ENCODE data around the gene SSC4D.
A peak's percentile ranks its signal among the peaks of the same experiment; 100 is the strongest.
"Not testable (repeated sequence)": the region's sequence is repeated elsewhere in the genome, so short reads cannot be mapped to it uniquely, and the experiment has no call there.

The SSC4D gene

GRCh38 chr7:76421097-76421496, 11.6 kb upstream of the SSC4D start:
- not testable (repeated sequence) for DNase-seq (ENCODE audit: low read depth in 2 of 2)

GRCh38 chr7:76417654-76418310, 8.3 kb upstream of the SSC4D start:
- not testable (repeated sequence) for DNase-seq (ENCODE audit: low read depth in 2 of 2)

DNA sequence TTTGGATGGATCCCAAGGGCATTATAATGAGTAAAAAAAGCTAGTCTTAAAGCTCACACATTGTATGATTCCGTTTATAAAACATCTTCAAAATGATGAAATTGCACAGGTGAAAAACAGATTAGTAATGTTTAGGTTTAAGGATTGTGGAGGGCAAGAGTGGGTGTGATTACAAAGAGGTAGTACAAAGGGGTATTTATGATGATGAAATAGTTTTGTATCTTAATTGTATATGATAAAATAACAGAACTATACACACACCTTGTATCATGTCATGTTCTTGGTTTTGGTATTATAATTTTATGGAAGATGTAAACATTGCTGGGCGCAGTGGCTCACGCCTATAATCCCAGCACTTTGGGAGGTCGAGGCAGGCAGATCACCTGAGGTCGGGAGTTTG, 2.8 kb upstream of the SSC4D start:
- DNase-seq (ENCODE audit: low read depth in 2 of 2): no peak

DNA sequence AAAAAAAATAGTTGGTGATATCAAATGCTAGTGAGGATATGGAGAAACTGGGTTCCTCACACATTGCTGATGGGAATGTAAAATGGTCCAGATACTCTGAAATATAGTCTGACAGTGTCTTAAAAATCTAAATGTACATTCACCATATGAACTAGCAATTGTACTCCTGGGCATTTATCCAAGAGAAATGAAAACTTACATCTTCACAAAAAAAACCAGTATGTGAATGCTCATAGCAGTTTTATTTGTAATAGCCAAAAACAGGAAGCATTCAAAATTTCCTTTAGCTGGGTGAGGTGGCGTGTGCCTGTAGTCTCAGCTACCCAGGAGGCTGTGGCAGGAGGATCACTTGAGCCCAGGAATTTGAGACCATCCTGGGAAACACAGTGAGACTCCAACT, 2.1 kb upstream of the SSC4D start:
- no peak for DNase-seq (ENCODE audit: low read depth in 2 of 2)

- DNase-seq (ENCODE audit: low read depth in 2 of 2): no peak
Measured at GRCh38 chr7:76408121-76408560, 1.4 kb downstream of the SSC4D start.

GRCh38 chr7:76407718-76408117, 1.8 kb downstream of the SSC4D start:
- no peak for DNase-seq (ENCODE audit: low read depth in 2 of 2)

GRCh38 chr7:76405738-76406137, 3.8 kb downstream of the SSC4D start:
- no peak for DNase-seq (ENCODE audit: low read depth in 2 of 2)

GRCh38 chr7:76403780-76404494, 5.6 kb downstream of the SSC4D start:
- no peak for DNase-seq (ENCODE audit: low read depth in 2 of 2)

DNA sequence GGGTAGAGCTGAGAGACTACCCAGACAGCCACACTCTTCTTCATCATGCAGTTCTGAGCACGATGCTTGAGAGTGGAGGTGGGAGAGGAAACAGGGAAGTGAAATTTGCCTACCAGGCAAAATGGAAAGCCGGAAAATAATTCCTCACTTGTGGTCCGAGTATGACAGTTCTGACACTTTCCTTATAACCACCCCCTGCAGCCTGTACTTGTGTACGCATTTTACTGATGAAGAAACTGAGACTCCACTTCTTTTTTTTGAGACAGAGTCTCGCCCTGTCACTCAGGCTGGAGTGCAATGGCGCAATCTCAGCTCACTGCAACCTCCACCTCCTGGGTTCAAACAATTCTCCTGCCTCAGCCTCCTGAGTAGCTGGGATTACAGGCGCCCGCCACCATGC, 6.4 kb downstream of the SSC4D start:
- not testable (repeated sequence) for DNase-seq (ENCODE audit: low read depth in 2 of 2)

DNA sequence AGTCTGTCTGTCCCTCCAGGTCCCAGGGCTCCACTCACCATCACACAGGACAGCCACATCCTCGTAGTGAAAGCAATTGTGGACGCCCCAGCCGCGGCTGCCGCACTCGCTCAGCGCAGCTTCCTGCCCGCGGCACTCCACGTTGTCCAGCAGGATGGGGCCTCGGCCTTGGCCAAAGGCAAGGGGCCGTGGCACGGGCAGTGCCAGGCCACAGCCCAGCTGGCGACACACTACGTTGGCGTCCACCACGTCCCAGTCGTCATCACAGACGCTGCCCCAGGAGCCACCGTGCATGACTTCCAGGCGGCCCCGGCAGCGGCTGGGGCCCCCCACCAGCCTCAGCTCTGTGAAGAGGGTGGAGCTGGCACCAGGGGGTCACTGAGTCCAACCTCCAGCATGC, 9.2 kb downstream of the SSC4D start:
- DNase-seq (ENCODE audit: low read depth in 2 of 2): no peak

DNA sequence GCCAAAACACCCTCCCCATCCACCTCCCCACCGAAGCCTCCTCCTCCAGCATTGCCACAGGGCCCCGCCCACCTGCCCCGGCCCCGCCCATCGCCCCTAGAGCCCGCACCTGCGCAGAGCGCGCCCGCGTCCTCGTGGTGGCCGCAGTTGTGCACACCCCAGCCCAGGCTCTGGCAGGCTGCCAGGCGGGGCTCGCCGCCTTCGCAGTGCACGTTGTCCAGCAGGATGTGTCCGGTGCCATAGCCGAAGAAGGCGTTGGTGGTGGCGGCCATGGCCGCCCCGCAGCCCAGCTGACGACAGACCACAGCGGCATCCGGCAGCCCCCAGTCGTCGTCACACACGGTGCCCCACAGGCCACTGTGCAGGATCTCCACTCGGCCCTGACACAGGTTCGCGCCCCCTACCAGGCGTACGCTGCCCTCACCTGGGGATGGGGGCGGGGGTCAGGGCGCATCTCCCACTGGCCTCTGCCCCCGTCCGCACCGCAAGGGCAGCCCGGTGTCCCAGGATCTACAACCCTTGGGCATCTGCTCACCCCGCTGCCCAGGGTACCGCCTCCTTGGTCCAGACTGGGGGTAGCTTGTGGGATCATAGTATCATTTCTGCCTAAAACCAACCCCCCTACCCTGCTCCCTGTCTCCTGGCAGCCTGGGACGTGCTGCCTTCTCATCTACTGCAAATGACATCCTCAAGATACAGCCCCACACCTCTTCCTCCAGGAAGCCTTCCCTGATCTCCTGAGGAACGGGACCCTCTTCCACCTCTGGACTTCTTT, 11.9 kb downstream of the SSC4D start:
- DNase-seq (ENCODE audit: low read depth in 2 of 2): peak; percentile 82 to 87

GRCh38 chr7:76396864-76397263, 12.6 kb downstream of the SSC4D start:
- no peak for DNase-seq (ENCODE audit: low read depth in 2 of 2)

GRCh38 chr7:76395965-76396726, 13.4 kb downstream of the SSC4D start:
- DNase-seq (ENCODE audit: low read depth in 2 of 2): no peak

GRCh38 chr7:76395605-76395964, 13.9 kb downstream of the SSC4D start:
- not testable (repeated sequence) for DNase-seq (ENCODE audit: low read depth in 2 of 2)

GRCh38 chr7:76394957-76395356, 14.5 kb downstream of the SSC4D start:
- no peak for DNase-seq (ENCODE audit: low read depth in 2 of 2)

GRCh38 chr7:76393116-76394031, 16.1 kb downstream of the SSC4D start:
- DNase-seq (ENCODE audit: low read depth in 2 of 2): peak; percentile 87 to 93

GRCh38 chr7:76392531-76393115, 16.9 kb downstream of the SSC4D start:
- DNase-seq (ENCODE audit: low read depth in 2 of 2): no peak

DNA sequence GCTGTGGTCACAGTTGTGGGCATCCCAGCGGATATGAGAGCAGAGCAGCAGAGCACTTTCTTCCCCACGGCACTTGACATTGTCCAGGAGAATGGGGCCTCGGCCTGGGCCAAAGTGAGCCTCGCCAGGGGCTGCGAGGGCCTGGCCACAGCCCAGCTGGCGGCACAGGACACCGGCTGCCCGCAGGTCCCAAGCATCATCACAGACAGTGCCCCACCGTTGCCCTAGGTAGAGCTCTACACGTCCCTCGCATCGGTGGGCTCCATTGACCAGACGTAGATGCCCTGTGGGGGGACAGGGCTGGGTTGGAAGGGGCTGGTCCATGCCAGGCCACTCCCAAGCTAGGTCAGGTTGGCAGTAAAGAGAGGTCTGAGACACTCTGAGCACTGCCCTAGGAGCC, 19.4 kb downstream of the SSC4D start:
- no peak for DNase-seq (ENCODE audit: low read depth in 2 of 2)

DNA sequence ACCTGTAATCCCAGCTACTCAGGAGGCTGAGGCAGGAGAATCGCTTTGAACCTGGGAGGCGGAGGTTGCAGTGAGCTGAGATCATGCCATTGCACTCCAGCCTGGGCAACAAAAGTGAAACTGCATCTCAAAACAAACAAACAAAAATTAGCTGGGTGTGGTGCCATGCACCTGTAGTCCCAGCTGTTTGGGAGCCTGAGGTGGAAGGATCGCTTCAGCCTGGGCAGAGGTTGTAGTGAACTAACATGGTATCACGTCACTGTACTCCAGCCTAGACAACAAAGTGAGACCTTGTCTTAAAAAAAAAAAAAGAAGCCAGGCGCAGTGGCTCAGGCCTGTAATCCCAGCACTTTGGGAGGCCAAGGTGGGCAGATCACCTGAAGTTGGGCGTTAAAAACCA, 21.7 kb downstream of the SSC4D start:
- DNase-seq (ENCODE audit: low read depth in 2 of 2): not testable (repeated sequence)

DNA sequence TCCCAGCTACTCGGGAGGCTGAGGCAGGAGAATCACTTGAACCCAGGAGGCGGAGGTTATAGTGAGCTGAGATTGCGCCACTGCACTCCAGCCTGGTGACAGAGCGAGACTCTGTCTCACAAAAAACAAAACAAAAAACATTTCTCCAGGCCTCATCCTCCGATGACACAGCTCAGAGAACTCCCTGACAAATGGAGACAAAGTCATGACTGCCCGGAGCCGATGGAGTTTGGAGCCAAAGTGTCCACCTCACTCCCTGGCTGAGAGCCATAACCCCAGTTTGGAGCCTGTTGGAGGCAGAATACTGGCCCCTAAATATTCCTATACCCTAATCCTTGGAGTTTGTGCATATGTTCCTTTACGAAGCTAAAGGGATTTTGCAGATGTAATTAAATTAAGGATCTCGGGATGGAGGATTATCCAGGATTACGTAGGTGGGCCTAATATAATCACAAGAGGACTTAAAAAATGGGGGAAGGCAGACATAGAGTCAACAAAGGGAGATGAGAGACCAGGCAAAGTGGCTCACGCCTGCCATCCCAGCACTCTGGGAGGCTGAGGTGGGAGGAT, 22.7 kb downstream of the SSC4D start:
- DNase-seq (ENCODE audit: low read depth in 2 of 2): no peak

All from stimulated activated CD8-positive, alpha-beta memory T cell treated with anti-CD3 and anti-CD28 coated beads, Interleukin-2, amount 100 ng/mL, for 48 hours (primary cell).